OCI-LY7 (cell line): ENCODE data around the gene MAPT. TPM values are rescaled to one million over a fixed set of nuclear protein-coding genes. Genes with fewer than 3 reads are reported as not detected.

ENCODE experiments used
- BruUV-seq: library from RNA; stranded (reverse); fragments of 400-500 nt; replicated peaks from 2 replicates; lab custom pipeline; 2021; lab: Mats Ljungman, UMichigan
- CTCF ChIA-PET: fragments of 300-600 bp; sonication (Branson Sonifier 250); formaldehyde crosslinking; loops from one replicate; lab custom pipeline; 2022; ENCODE audit warnings: antibody characterized with exemption; ENCODE audit not compliant: unreplicated experiment; lab: Charles Lee
- POLR2A ChIA-PET: fragments of 300-600 bp; sonication (Branson Sonifier 250); formaldehyde crosslinking; loops from one replicate; lab custom pipeline; 2022; ENCODE audit warnings: antibody characterized with exemption; lab: Charles Lee
- DNase-seq: peaks from one replicate; pipeline ENCODE4 v3.0.0-alpha.2; 2015; ENCODE audit warnings: low spot score
- H2AFZ ChIP-seq: fragments of 200-600 bp; sonication (generic), shearing (Covaris generic); 2 replicates; pipeline ENCODE4 v1.6.1; 2014; ENCODE audit warnings: mild to moderate bottlenecking, antibody characterized with exemption, low read length, moderate library complexity
- H3K27ac ChIP-seq: fragments of 200-600 bp; sonication (generic); 2 replicates; pipeline ENCODE4 v1.5.1; 2014; ENCODE audit warnings: mixed run types, low read depth, mild to moderate bottlenecking, moderate library complexity, low read length, inconsistent platforms; ENCODE audit not compliant: poor library complexity, severe bottlenecking
- H3K36me3 ChIP-seq: fragments of 200-600 bp; sonication (generic); 2 replicates; pipeline ENCODE4 v1.6.1; 2014; ENCODE audit warnings: mild to moderate bottlenecking, antibody characterized with exemption, low read length, moderate library complexity, mixed read lengths; ENCODE audit not compliant: insufficient read depth
- H3K4me1 ChIP-seq: fragments of 200-600 bp; sonication (generic); 2 replicates; pipeline ENCODE4 v1.5.1; 2014; ENCODE audit warnings: mild to moderate bottlenecking, low read length; ENCODE audit not compliant: insufficient read depth, poor library complexity, severe bottlenecking
- H3K4me2 ChIP-seq: fragments of 200-600 bp; sonication (generic); 2 replicates; pipeline ENCODE4 v1.6.1; 2014; ENCODE audit warnings: mild to moderate bottlenecking, low read length
- H3K4me3 ChIP-seq: fragments of 200-600 bp; sonication (generic); 2 replicates; pipeline ENCODE4 v1.5.1; 2014; ENCODE audit warnings: mild to moderate bottlenecking, low read depth, low read length; ENCODE audit not compliant: poor library complexity, severe bottlenecking
- H3K79me2 ChIP-seq: fragments of 200-600 bp; sonication (generic); 2 replicates; pipeline ENCODE4 v1.6.1; 2016; ENCODE audit warnings: low read depth, mild to moderate bottlenecking, low read length, moderate library complexity, mixed read lengths; ENCODE audit not compliant: insufficient read depth
- H3K9me2 ChIP-seq: fragments of 200-600 bp; sonication (generic); 2 replicates; pipeline ENCODE4 v1.6.1; 2016; ENCODE audit warnings: mild to moderate bottlenecking, low read length, mixed read lengths; ENCODE audit not compliant: insufficient read depth
- H3K9me3 ChIP-seq: fragments of 200-600 bp; sonication (generic); 2 replicates; pipeline ENCODE4 v1.6.1; 2014; ENCODE audit warnings: mild to moderate bottlenecking, mixed run types, low read length, mixed read lengths
- H4K20me1 ChIP-seq: fragments of 200-600 bp; sonication (generic); 2 replicates; pipeline ENCODE4 v1.6.1; 2014; ENCODE audit warnings: mild to moderate bottlenecking, antibody characterized with exemption, low read length, moderate library complexity, mixed read lengths; ENCODE audit not compliant: insufficient read depth
- EZH2phosphoT487 ChIP-seq: fragments of 200-600 bp; sonication (generic); IDR thresholded peaks from 2 replicates; pipeline ENCODE4 v1.6.1; 2018; ENCODE audit warnings: low read depth, borderline replicate concordance, mild to moderate bottlenecking, mixed run types, antibody characterized with exemption, low read length, moderate library complexity, mixed read lengths
- intact Hi-C: fragments of 100-400 bp; cut with micrococcal nuclease; formaldehyde crosslinking; loops from one replicate; pipeline ENCODE4 v1.10.0; 2022; ENCODE audit not compliant: unreplicated experiment
- total RNA-seq, 2 experiments: library from RNA; depleted of rRNA in 1 of 2; stranded (reverse); fragments of >200 nt in 1 of 2; shearing (Covaris generic) in 1 of 2; gene quantifications; 2 replicates each; pipeline ENCODE4 v1.2.3, GENCODE V29; 2014 to 2022
- TF ChIP-seq, protein P1 (sequence below): fragments of 200-600 bp; sonication (generic); conservative IDR thresholded peaks from 2 replicates; pipeline ENCODE4 v1.5.1; 2014; ENCODE audit warnings: mild to moderate bottlenecking, antibody characterized with exemption, low read length, moderate library complexity, mixed read lengths

Gene MAPT
- total RNA-seq, 2 experiments from 2014 or later: 0.44 TPM; not detected in 1

DNA sequence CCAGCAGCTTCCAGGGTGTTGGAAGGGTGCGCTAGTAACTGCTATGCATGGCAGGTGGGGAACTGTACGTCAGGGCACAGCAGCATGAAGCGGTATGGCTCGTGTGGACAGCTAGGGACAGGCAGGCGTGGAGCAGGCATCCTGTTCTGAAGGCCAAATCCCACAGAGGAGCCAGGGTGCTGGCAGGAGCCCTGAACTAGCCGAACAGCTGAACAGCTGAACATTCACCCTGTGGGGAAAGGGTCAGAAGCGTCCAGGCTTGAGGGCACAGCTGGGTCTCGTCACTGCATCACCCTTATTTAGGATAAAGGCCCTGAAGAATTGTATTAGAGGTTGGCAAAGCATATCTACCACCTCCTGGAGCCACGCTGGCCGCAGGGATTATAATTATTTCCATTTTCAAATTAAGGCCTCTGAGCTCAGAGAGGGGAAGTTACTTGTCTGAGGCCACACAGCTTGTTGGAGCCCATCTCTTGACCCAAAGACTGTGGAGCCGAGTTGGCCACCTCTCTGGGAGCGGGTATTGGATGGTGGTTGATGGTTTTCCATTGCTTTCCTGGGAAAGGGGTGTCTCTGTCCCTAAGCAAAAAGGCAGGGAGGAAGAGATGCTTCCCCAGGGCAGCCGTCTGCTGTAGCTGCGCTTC lies 101.4 kb downstream of the MAPT start:
- POLR2A ChIA-PET: no interaction called here

DNA sequence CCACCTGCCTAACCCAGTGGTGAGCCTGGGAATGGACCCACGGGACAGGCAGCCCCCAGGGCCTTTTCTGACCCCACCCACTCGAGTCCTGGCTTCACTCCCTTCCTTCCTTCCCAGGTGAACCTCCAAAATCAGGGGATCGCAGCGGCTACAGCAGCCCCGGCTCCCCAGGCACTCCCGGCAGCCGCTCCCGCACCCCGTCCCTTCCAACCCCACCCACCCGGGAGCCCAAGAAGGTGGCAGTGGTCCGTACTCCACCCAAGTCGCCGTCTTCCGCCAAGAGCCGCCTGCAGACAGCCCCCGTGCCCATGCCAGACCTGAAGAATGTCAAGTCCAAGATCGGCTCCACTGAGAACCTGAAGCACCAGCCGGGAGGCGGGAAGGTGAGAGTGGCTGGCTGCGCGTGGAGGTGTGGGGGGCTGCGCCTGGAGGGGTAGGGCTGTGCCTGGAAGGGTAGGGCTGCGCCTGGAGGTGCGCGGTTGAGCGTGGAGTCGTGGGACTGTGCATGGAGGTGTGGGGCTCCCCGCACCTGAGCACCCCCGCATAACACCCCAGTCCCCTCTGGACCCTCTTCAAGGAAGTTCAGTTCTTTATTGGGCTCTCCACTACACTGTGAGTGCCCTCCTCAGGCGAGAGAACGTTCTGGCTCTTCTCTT lies 102.1 kb downstream of the MAPT start:
- no peak for DNase-seq
- Histone ChIP-seq H3K4me2 (no peak overlapping the region), H3K4me1 (no peaks in the 10 kb centered on the region), H2AFZ (no peak overlapping the region), H3K36me3 (no peaks in the 10 kb centered on the region), H3K79me2 (no peaks in the 10 kb centered on the region), H3K4me3 (no peak overlapping the region), H3K27ac (no peak overlapping the region), H3K9me2 (no peaks in the 10 kb centered on the region), H4K20me1 (no peaks in the 10 kb centered on the region), H3K9me3 (no peaks in the 10 kb centered on the region)
- ChIA-PET POLR2A (no interaction called here), CTCF (no interaction called here)
- TF ChIP-seq, protein P1, sequence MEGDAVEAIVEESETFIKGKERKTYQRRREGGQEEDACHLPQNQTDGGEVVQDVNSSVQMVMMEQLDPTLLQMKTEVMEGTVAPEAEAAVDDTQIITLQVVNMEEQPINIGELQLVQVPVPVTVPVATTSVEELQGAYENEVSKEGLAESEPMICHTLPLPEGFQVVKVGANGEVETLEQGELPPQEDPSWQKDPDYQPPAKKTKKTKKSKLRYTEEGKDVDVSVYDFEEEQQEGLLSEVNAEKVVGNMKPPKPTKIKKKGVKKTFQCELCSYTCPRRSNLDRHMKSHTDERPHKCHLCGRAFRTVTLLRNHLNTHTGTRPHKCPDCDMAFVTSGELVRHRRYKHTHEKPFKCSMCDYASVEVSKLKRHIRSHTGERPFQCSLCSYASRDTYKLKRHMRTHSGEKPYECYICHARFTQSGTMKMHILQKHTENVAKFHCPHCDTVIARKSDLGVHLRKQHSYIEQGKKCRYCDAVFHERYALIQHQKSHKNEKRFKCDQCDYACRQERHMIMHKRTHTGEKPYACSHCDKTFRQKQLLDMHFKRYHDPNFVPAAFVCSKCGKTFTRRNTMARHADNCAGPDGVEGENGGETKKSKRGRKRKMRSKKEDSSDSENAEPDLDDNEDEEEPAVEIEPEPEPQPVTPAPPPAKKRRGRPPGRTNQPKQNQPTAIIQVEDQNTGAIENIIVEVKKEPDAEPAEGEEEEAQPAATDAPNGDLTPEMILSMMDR: no peak
- no peak for TF ChIP-seq EZH2phosphoT487
- intact Hi-C loops: no loop called here
- no TSS peak for BruUV-seq

More for the DNA sequence above, 101.4 kb downstream of the MAPT start:
- CTCF ChIA-PET: no interaction called here
- BruUV-seq: no TSS peak
- H3K4me2 ChIP-seq: no peak overlapping the region
- no peaks in the 10 kb centered on the region for H3K9me2 ChIP-seq
- no peaks in the 10 kb centered on the region for H3K4me1 ChIP-seq
- H3K4me3 ChIP-seq: no peak overlapping the region
- TF ChIP-seq, protein P1: no peak
- no peak for TF ChIP-seq EZH2phosphoT487
- no peaks in the 10 kb centered on the region for H3K9me3 ChIP-seq
- H2AFZ ChIP-seq: no peak overlapping the region
- DNase-seq: no peak
- H3K36me3 ChIP-seq: no peaks in the 10 kb centered on the region
- no peaks in the 10 kb centered on the region for H4K20me1 ChIP-seq
- intact Hi-C loops: no loop called here
- no peaks in the 10 kb centered on the region for H3K79me2 ChIP-seq
- no peak overlapping the region for H3K27ac ChIP-seq

DNA sequence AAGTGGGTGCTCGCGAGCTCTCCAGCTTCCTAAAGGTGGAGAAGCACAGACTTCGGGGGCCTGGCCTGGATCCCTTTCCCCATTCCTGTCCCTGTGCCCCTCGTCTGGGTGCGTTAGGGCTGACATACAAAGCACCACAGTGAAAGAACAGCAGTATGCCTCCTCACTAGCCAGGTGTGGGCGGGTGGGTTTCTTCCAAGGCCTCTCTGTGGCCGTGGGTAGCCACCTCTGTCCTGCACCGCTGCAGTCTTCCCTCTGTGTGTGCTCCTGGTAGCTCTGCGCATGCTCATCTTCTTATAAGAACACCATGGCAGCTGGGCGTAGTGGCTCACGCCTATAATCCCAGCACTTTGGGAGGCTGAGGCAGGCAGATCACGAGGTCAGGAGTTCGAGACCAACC lies 102.8 kb downstream of the MAPT start:
- Histone ChIP-seq H3K79me2 (no peaks in the 10 kb centered on the region), H2AFZ (no peak overlapping the region), H3K36me3 (no peaks in the 10 kb centered on the region), H3K27ac (no peak overlapping the region), H4K20me1 (no peaks in the 10 kb centered on the region), H3K4me3 (no peak overlapping the region), H3K4me1 (no peaks in the 10 kb centered on the region), H3K4me2 (no peak overlapping the region), H3K9me2 (no peaks in the 10 kb centered on the region), H3K9me3 (no peaks in the 10 kb centered on the region)
- no TSS peak for BruUV-seq
- intact Hi-C loops: no loop called here
- CTCF ChIA-PET: no interaction called here
- TF ChIP-seq EZH2phosphoT487: no peak
- TF ChIP-seq, protein P1: no peak
- POLR2A ChIA-PET: no interaction called here
- DNase-seq: no peak
